Tibial nerve (tissue), 4 donors: ENCODE data around the gene PSME4. TPM values are rescaled to one million over a fixed set of nuclear protein-coding genes. Genes with fewer than 3 reads are reported as not detected.

Experiments
- DNase-seq, 2 donors: peaks; one replicate each; pipeline ENCODE4 v3.0.0-alpha.2; 2019; ENCODE audit warnings: low spot score in 2 of 2
- H3K27ac ChIP-seq, 4 donors: fragments of 200-600 bp; sonication (generic) in 3 of 4; one replicate each; pipeline ENCODE4 v1.5.1; 2017 to 2019; ENCODE audit warnings: mild to moderate bottlenecking in 1 of 4
- H3K27me3 ChIP-seq, 2 donors: fragments of 200-600 bp; sonication (generic) in 1 of 2; one replicate each; pipeline versions ENCODE4 v1.5.1 to v1.6.0; 2017 to 2019
- H3K36me3 ChIP-seq, 3 donors: fragments of 200-600 bp; sonication (generic); one replicate each; pipeline ENCODE4 v1.5.1; 2018 to 2019
- H3K4me1 ChIP-seq, 4 donors: fragments of 200-600 bp; sonication (generic) in 3 of 4; one replicate each; pipeline ENCODE4 v1.5.1; 2017 to 2019
- H3K4me3 ChIP-seq, 4 donors: fragments of 200-600 bp; sonication (generic) in 3 of 4; one replicate each; pipeline ENCODE4 v1.5.1; 2017 to 2019; ENCODE audit warnings: mild to moderate bottlenecking in 1 of 4, moderate library complexity in 1 of 4
- H3K9me3 ChIP-seq, 4 donors: fragments of 200-600 bp; sonication (generic) in 3 of 4; one replicate each; pipeline ENCODE4 v1.5.1; 2017 to 2019
- CTCF ChIP-seq, 5 experiments: fragments of 200-600 bp in 3 of 5; fragments of 450-650 bp in 2 of 5; sonication (generic) in 3 of 5; IDR thresholded peaks; one replicate each; pipeline ENCODE4 v1.5.1; 2016 to 2019; ENCODE audit warnings: antibody characterized with exemption in 5 of 5, mild to moderate bottlenecking in 3 of 5, moderate library complexity in 2 of 5
- EP300 ChIP-seq, 2 donors: sonication (generic); formaldehyde crosslinking; IDR thresholded peaks; one replicate each; pipeline ENCODE4 v1.6.1; 2017; ENCODE audit warnings: antibody characterized with exemption in 2 of 2, mild to moderate bottlenecking in 1 of 2
- POLR2A ChIP-seq, 2 donors: fragments of 450-650 bp; IDR thresholded peaks; one replicate each; pipeline ENCODE4 v1.6.1; 2017; ENCODE audit warnings: antibody characterized with exemption in 2 of 2, mild to moderate bottlenecking in 2 of 2, moderate library complexity in 2 of 2
- WGBS, 2 donors: methylation state at CpG; one replicate each; pipeline ENCODE4 v1.1.5; 2018; 5-methylcytosine and 5-hydroxymethylcytosine counted together
- total RNA-seq, 4 donors: library from RNA; depleted of rRNA; stranded (reverse); fragments of >200 nt; gene quantifications; one replicate each; pipeline ENCODE4 v1.1.0, GENCODE V29; 2016

PSME4 gene
- total RNA-seq, 4 donors from 2014 or later = 32.4 to 50.6 (median 38.5) TPM

- no peak for DNase-seq
- Histone ChIP-seq H3K9me3 (no peaks in the 10 kb centered on the region), H3K27ac (no peak overlapping the region), H3K36me3 (no peaks in the 10 kb centered on the region), H3K4me3 (no peak overlapping the region), H3K4me1 (no peaks in the 10 kb centered on the region), H3K27me3 (no peaks in the 10 kb centered on the region)
- 7 to 43% methylated on average over 1 of the region's 1 CpG for WGBS, 2 donors
- no peak for TF ChIP-seq EP300 (IDR thresholded peaks at IDR 0.05)
- TF ChIP-seq POLR2A (IDR thresholded peaks at IDR 0.05) = no peak
- TF ChIP-seq CTCF (IDR thresholded peaks at IDR 0.05) = no peak
These were observed 38.8 kb upstream of the PSME4 start for GRCh38 chr2:54009549-54009948.

- no peak for TF ChIP-seq POLR2A (IDR thresholded peaks at IDR 0.05)
- no peak for TF ChIP-seq EP300 (IDR thresholded peaks at IDR 0.05)
- no peak for TF ChIP-seq CTCF (IDR thresholded peaks at IDR 0.05)
- no peak for DNase-seq
- H3K27ac ChIP-seq = no peak overlapping the region
- H3K9me3 ChIP-seq = no peaks in the 10 kb centered on the region
- H3K4me3 ChIP-seq = no peak overlapping the region
- H3K27me3 ChIP-seq = no peaks in the 10 kb centered on the region
- peaks cover 0 to 5% (median 0%) of the 10 kb centered on the region in 3 donors for H3K36me3 ChIP-seq
- 96 to 97% methylated on average over 2 of the region's 2 CpGs for WGBS, 2 donors
- no peaks in the 10 kb centered on the region for H3K4me1 ChIP-seq
These were observed 37.6 kb upstream of the PSME4 start for GRCh38 chr2:54008439-54008838.

DNA sequence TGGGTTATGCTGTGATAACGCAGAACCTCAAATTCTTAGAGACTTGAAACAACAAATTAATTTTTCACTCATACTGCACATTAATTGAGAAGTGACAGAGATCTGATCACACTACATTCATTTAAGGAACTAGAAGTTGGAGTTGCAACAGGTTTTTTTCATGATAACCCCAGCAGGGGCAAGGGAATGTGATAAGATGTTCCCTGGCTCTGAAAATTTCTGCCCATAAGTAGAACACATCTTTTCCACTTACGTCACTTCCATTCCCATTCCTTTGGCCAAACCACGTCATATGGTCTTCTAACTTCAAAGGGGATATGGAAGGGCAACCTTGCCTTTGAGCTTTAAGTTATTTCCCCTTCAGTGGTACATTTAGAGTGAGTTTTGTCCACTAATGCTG, 29.7 kb upstream of the PSME4 start:
- no peak overlapping the region for H3K4me3 ChIP-seq
- H3K36me3 ChIP-seq = peaks cover 0 to 5% (median 0%) of the 10 kb centered on the region in 3 donors
- no peaks in the 10 kb centered on the region for H3K27me3 ChIP-seq
- no peak for DNase-seq
- TF ChIP-seq CTCF (IDR thresholded peaks at IDR 0.05) (no peak), EP300 (IDR thresholded peaks at IDR 0.05) (no peak), POLR2A (IDR thresholded peaks at IDR 0.05) (no peak)
- 84 to 96% methylated on average over 3 of the region's 3 CpGs for WGBS, 2 donors
- peaks cover 0 to 4% (median 0%) of the 10 kb centered on the region in 4 donors for H3K4me1 ChIP-seq
- H3K9me3 ChIP-seq = no peaks in the 10 kb centered on the region
- no peak overlapping the region for H3K27ac ChIP-seq

- TF ChIP-seq EP300 (IDR thresholded peaks at IDR 0.05) (no peak), CTCF (IDR thresholded peaks at IDR 0.05) (no peak), POLR2A (IDR thresholded peaks at IDR 0.05) (no peak)
- Histone ChIP-seq H3K4me1 (peaks cover 0 to 4% (median 0%) of the 10 kb centered on the region in 4 donors), H3K27me3 (no peaks in the 10 kb centered on the region), H3K4me3 (no peak overlapping the region), H3K9me3 (no peaks in the 10 kb centered on the region), H3K27ac (no peak overlapping the region), H3K36me3 (peaks cover 0 to 5% (median 0%) of the 10 kb centered on the region in 3 donors)
- 53 to 64% methylated on average over 1 of the region's 1 CpG for WGBS, 2 donors
- DNase-seq = no peak
These were observed 29.3 kb upstream of the PSME4 start for GRCh38 chr2:54000122-54000521.

- H3K27me3 ChIP-seq = no peaks in the 10 kb centered on the region
- no peaks in the 10 kb centered on the region for H3K9me3 ChIP-seq
- no peak for DNase-seq
- H3K4me1 ChIP-seq = peaks cover 0 to 4% (median 0%) of the 10 kb centered on the region in 4 donors
- no peak overlapping the region for H3K27ac ChIP-seq
- TF ChIP-seq EP300 (IDR thresholded peaks at IDR 0.05) (no peak), POLR2A (IDR thresholded peaks at IDR 0.05) (no peak), CTCF (IDR thresholded peaks at IDR 0.05) (no peak)
- H3K36me3 ChIP-seq = peaks cover 0 to 2% (median 0%) of the 10 kb centered on the region in 3 donors
- no peak overlapping the region for H3K4me3 ChIP-seq
- 82 to 87% methylated on average over 3 of the region's 3 CpGs for WGBS, 2 donors
These were observed 28.0 kb upstream of the PSME4 start for GRCh38 chr2:53998834-53999233.
